GM21447 (cell line): ENCODE results near the gene ENTREP3.
"Not testable (repeated sequence)": the region's sequence is repeated elsewhere in the genome, so short reads cannot be mapped to it uniquely, and the experiment has no call there.

Experiments used
- ATAC-seq: cut with Tn5 transposase; IDR thresholded peaks from one replicate; pipeline ENCODE4 v1.9.1; 2021; ENCODE audit not compliant: unreplicated experiment

Gene ENTREP3

GRCh38 chr1:155226188-155226909 is 28.9 kb downstream of the ENTREP3 start:
- ATAC-seq: peak; percentile 46

DNA sequence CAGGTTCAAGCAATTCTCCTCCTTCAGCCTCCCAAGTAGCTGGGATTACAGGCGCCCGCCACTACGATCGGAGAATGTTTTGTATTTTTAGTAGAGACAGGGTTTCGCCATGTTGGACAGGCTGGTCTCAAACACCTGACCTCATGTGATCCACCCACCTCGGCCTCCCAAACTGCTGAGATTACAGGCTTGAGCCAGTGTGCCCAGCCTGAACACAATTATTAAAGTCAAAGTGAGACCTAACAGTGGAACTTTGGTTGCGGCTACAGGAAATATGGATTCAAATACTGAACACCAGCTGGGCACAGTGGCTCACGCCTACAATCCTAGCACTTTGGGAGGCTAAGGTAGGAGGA is 29.9 kb downstream of the ENTREP3 start:
- ATAC-seq: not testable (repeated sequence)

DNA sequence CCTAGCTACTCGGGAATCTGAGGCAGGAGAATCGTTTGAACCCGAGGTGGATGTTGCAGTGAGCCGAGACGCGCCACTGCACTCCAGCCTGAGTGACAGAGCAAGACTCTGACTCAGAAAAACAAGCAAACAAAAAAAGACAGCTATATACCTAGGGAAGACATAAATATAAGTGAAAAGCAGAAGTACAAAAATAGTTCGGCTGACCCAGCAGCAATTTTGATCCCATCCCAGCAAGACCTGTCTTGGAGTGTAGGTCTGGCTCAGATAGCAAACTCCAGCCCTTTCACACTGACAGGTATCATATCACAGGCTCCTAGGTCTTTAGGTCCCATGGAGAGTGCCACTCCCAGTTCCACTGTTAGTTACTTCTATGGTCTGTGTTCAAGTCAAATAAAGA is 32.2 kb downstream of the ENTREP3 start:
- ATAC-seq: no peak

DNA sequence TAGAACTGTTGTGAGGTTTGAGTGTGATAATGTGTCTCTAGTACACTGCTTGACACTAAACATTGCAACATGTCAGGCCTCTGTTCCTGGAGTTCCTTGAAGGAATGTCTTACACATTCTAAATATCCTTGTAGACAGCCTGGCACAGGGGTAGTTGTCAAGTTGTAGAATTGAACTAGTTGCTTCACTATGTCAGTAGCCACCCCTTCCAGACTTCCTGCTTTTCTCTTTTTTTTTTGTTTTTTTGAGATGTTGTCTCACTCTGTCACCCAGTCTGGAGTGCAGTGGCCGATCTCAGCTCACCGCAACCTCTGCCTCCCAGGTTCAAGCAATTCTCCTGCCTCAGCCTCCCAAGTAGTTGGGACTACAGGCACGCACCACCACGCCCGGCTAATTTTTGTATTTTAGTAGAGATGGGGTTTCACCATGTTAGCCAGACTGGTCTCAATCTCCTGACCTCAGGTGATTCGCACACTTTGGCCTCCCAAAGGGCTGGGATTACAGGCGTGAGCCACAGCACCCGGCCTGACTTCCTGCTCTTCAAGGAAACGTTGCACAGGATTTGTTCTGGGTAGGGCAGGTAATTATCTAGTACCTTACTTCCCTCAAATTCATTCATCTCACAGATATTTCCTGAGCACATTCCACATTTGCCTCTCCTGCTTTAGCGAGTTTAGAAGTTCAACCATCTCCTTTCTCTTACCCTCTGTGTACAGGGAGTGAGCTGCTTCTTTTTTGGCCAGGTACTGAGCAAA is 34.9 kb downstream of the ENTREP3 start:
- not testable (repeated sequence) for ATAC-seq

DNA sequence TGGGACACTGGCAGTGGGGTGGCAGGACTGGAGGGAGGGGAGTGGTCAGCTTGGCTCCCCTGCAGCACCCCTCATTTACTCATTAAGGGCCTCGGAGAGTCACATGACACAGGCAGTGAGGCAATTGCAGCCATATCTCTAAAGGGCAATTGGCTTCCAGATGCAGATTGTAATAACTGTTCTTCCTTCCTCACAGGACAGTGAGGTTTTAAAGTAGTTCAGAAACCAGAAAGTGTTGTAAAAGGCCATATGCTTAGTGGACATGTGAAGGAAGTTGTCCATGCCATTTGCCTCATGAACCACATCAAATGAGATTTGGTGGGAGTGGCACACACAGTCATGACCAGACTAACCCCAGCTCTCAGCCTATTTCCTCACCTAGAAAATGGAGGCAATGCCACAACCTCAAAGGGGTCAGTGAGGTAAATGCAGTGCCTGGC is 35.7 kb downstream of the ENTREP3 start:
- no peak for ATAC-seq

DNA sequence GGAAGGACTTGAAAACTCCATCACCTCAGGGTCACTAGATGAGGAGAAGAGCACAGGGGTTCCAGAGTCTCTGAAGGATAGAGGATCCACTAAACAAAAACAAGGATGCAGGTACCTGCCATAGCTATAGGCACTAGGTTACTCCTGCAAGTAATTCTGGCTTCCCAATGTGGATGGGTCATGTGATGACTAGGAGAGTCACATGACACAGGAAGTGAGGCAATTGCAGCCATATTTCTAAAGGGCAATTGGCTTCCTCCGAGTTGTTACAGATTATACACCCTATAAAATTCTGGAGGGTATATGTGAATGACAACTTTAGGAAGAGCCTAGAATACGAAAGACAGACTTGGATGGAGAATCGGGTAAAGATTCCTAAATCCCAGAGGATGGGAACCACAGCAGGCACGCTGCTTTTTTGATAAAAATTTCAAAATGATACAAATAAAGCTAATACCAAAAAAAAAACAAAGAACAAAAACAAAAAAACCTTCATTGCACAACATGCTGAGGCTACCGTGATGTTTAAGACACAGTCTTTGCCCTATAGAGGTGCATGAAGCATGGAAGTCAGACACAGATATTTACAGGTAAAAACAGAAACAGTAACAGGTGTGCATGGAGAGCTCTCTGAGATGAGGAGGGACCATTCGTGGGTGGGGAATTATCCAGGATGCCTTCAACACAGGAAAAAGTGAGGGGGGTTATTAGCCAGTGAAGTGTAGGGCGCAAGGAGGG is 36.3 kb downstream of the ENTREP3 start:
- ATAC-seq: no peak

DNA sequence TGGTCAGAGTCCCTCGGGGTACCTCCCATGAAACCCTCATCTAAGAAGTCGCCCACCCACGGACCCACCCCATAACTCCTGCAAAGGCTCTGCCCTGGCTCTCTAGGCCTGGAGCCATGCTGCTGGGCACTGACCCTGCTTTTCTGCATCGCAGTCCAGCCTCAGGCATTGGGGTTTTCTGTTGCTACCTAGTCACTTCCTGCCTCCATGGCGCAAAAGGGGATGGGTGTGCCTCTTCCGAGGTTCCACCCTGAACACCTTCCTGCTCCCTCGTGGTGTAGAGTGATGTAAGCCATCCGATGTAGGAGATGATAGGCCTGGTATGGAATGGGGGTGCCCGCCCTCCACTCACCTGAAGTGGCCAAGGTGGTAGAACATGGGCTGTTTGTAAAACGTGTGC is 40.6 kb downstream of the ENTREP3 start:
- not testable (repeated sequence) for ATAC-seq

DNA sequence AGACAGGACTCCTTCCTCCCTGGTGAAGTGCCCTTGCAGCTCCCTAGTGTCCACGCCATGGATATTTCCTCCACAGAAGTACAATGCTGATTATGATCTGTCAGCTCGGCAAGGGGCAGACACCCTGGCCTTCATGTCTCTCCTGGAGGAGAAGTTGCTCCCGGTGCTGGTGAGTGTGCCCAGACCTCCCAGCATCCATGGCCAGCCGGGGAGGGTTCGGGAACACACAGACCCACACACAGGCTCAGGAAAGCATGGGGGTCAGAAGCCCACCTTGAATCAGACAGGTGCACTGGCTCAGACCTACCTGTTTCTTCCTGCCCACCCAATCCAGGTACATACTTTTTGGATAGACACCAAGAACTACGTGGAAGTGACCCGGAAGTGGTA is 43.2 kb downstream of the ENTREP3 start:
- not testable (repeated sequence) for ATAC-seq

- ATAC-seq: not testable (repeated sequence)
Observed at GRCh38 chr1:155211381-155212050, 43.8 kb downstream of the ENTREP3 start.

DNA sequence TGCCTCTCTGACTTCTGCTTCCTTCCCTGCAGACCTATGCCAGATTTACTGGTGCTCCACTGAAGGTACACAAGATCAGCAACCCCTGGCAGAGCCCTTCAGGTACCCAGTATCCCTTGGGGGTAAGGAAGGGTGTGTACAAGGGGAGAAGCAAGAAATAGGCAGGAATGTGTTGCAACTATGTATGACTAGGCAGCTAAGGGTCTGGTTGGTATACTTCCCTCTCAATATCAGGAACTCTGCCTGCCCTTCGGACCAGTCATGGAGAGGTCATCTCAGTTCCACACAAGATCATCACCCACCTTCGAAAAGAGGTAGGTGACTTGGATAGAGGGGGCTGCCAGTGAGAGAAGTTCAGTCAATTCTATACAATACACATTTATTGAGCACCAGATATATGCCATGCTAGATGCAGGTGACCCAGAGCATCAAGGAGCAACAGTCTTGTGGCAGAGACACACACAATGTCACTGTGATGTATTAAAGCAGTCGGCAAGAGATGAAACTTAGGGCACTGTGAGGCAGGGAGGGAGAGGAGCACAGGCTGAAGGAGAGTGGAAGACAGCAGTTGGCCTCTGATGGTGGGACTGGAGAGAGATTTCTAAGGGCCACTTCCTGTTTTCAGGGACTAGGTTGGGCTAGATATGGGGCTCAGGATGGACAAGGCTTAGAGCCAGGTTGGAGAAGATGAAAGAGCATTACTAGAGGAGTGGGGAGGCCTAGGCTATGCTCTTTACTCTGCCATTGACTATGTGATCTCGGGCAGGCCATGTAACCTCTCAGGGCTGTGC is 44.8 kb downstream of the ENTREP3 start:
- ATAC-seq: no peak

DNA sequence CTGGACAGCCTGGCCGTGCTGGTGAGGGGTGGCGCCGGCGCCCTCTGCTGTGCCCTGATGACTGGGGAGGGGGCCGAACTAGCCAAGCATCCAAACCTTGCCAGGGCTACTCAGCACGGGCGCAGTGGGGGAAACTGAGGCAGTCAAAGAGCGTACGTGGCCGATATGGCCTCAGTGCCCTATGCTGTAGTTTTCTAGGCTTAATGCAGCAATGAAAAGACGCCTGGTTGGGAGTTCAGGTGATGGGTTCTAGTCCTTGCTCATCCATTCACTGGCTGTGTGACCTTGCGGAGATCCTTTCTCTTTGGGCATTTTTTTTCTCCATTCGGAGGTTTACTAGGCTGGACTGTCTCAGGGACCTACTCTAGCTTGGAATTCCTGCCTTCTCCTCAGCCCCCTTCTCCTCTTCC is 46.0 kb downstream of the ENTREP3 start:
- no peak for ATAC-seq

- peak; percentile 76 for ATAC-seq
Observed at GRCh38 chr1:155208541-155209311, 46.6 kb downstream of the ENTREP3 start, which contains the start of gene MTX1. Gene MTX1 (plus strand): TSS chr1:155208695. CDS start chr1:155208805, 110 bp downstream.

DNA sequence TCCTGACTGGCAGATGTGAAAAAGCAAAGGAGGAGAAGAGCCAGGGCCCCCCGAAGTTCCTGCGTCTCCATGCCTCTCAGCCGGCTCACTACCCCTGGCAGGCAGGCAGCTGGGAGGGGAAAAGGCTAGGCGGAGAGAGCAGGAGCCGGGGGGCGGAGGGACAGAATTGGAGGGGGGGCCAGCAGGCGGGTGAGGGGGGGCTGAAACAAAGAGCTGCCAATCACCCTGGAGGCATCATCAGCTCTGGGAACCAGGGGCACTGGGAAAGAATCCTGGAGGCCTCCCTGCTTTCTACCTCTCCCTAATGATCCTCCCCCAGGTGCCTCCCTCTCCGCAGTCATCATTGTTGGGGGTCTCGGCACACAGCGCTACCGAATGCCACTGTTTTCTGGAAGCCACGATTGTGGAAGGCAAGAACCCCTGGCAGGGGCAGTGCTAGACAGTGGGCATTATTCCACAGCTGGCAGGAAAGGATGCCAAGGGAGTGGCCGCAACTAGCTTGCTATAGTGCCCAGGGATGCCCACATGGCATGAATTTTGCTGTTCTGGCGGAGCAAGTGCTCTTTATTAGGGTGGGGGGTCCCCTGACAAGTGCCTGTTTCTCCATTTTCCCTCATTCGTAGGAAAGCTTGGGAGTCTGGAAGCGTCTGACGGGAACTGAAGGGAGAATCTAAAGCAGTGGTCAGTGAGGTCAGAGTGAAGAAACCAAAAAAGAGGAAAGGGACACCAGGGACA is 47.3 kb downstream of the ENTREP3 start, which contains the start of gene THBS3:
TSS of gene THBS3 (minus strand) at position 92 of the 735 bp plus-strand sequence. CDS start at position 71, 21 bp downstream.
- no peak for ATAC-seq

DNA sequence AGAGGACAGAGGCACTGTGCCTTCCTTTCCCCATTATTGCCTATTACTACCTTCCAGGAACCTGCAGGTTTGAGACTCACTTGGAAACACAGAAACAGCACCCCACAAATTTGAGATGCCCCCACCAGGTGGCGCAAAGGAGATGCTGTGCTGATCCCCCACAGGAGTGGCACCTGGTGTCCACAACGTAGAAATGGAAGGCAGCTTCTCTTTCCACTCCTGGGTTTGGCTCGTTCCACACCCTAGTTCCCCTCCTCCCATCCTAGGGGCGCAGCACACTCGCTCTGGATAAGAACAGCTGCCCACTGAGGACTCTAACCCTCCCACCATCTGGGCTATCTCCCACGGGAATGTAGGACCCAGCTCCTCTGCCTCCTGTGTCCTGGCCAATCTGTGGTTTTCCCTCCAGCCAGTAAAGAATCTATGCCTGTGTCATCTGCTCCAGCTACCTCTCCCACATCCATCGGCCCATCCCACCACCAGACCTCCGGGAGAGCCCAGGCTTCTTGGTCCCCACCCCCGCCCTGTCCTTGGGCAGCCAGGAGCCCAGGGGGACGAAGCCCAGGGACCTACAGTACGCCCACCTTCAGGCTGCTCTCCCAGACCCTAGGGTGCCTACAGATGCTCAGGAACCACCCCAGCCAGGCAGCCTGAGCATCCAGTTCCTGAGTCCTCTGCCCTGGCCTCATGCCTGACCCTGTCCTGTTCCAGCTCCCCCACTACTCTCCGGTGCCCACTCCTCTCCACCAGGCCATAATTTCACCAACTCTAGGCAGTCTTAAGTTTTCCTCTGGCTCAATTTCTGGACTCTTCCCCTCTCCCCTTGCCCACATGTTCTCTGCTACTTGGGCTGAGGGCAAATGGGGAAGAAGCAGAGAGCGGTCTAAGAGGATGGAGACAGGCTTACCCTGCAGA is 48.1 kb downstream of the ENTREP3 start:
- no peak for ATAC-seq

DNA sequence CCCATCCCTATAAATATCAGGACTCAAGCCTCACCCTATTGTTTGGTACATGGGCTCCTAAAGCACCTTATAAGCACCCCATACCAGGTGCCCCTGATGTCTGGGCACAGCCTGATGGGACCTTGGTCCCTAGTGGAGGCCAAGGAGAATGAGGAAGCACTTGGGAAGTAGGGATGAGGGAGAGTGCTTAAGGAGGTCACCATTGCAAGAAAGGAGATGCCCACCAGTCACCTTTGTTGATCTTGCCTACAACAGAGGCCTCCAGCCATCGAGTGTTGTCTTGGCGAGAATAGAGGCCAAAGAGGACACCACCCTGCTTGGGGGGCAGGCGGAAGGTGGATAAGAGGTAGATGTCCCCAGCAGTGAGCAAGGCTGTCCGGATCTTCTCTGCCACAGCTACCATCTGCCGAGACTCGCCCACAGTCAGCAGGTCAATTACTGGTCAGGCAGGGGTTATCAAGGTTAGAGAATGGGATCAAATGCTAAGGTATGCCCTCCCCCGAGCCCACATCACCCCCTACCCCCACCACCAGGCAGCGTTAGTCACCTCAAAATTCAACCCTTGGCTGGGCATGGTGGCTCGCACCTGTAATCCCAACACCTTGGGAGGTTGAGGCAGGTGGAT is 49.2 kb downstream of the ENTREP3 start:
- no peak for ATAC-seq

- ATAC-seq: no peak
Observed at GRCh38 chr1:155205035-155205434, 50.2 kb downstream of the ENTREP3 start.
